BJ (cell line): ENCODE measurements around the gene ENTR1. TPM values are rescaled to one million over a fixed set of nuclear protein-coding genes. Genes with fewer than 3 reads are reported as not detected.
A peak's percentile ranks its signal among the peaks of the same experiment; 100 is the strongest.

Source experiments
- CTCF ChIA-PET: fragments of 350-600 bp; formaldehyde crosslinking; extraction: SDS; loops from one replicate; lab custom pipeline; 2021; ENCODE audit warnings: antibody characterized with exemption, inconsistent platforms; lab: Yijun Ruan, JAX
- POLR2A ChIA-PET: fragments of 300-600 bp; sonication (Branson Sonifier 250); formaldehyde crosslinking; extraction: SDS; loops from one replicate; lab custom pipeline; 2021; ENCODE audit warnings: antibody characterized with exemption; lab: Charles Lee
- DNase-seq: peaks from one replicate; pipeline ENCODE4 v3.0.0-alpha.2; 2011; ENCODE audit warnings: low read depth
- H3K27me3 ChIP-seq: 2 replicates; pipeline ENCODE4 v1.6.0; 2011; ENCODE audit warnings: low read length; ENCODE audit not compliant: control insufficient read depth, insufficient read depth
- H3K36me3 ChIP-seq: 2 replicates; pipeline ENCODE4 v1.5.1; 2011; ENCODE audit warnings: low read length; ENCODE audit not compliant: control insufficient read depth, insufficient read depth
- H3K4me3 ChIP-seq: 2 replicates; pipeline ENCODE4 v1.5.1; 2011; ENCODE audit warnings: low read depth, mild to moderate bottlenecking, control low read depth, low read length
- CTCF ChIP-seq: IDR thresholded peaks from 2 replicates; pipeline ENCODE4 v1.5.1; 2011; ENCODE audit warnings: low read depth, mild to moderate bottlenecking, control low read depth, inconsistent platforms, low read length, moderate library complexity; ENCODE audit not compliant: insufficient read depth
- polyA plus RNA-seq: library from polyadenylated mRNA; depleted of rRNA; stranded (reverse); fragments of >200 nt; gene quantifications from 2 replicates; pipeline ENCODE4 v1.2.3, GENCODE V29; 2011

Gene ENTR1
- polyA plus RNA-seq, 1 experiment: 28.0 TPM

GRCh38 chr9:136373300-136374182 is 36.9 kb downstream of the ENTR1 start, which contains the start of gene CARD9:
TSS of gene CARD9 (minus strand) at chr9:136373669. CDS start at chr9:136372078, 1,591 bp downstream.
- no peaks in the 10 kb centered on the region for H3K27me3 ChIP-seq
- POLR2A ChIA-PET: no interaction called here
- TF ChIP-seq CTCF: no peak
- no peak for DNase-seq
- CTCF ChIA-PET: interaction anchor here (0.9 to 5.4 kb wide), 7 partner anchors 8 to 66 kb away, joined by 3 to 30 read pairs (median 5); partner anchors contain the start of genes DNLZ and INPP5E
- peaks cover 20% of the 10 kb centered on the region for H3K36me3 ChIP-seq
- peak within 1 kb of the TSS; percentile 35 for H3K4me3 ChIP-seq

DNA sequence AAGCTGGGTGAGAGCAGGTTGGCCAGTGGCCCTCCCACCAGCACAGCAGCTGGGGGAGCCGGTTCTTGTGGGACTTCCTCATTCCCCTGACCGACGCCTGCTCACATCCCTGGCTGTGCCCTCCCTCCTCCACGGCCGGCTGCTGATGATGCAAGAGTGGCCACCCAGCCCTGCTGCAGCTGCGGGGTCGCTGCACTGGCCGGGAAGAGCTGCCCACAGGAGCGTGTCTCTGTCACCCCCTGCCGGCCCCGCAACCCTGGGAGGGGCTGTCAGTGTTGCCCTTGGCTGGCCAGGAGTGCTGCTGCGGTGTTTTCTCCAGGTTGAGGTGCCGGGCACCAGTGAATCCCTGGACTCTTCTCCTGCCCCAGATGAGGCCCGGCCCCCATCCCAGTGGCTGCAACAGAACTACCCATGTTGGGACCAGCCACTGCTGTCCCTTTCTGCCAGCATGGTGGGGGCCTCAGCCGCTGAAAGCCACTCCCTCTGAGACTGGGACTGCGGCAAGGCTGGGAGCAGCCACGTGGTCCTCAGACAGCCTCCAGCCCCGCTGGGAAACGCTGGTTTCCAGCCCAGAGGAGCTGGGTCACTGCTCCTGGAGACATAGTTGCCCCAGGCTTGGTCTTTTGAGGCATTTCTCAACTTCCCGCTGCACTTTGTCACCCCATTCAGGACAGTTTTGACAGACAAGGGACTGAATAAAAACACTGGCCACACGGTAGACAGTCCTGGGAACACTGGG is 37.7 kb downstream of the ENTR1 start:
- POLR2A ChIA-PET: no interaction called here
- Histone ChIP-seq H3K27me3 (no peaks in the 10 kb centered on the region), H3K4me3 (peak overlapping the region; percentile 35), H3K36me3 (peaks cover 20% of the 10 kb centered on the region)
- CTCF ChIA-PET: interaction anchor here (0.7 to 5.4 kb wide), 10 partner anchors 9 to 67 kb away, joined by 3 to 30 read pairs (median 4); partner anchors contain the start of genes DNLZ and INPP5E
- peak; percentile 39 for DNase-seq
- TF ChIP-seq CTCF: peak; percentile 49

GRCh38 chr9:136372006-136372405 is 38.4 kb downstream of the ENTR1 start:
- peak overlapping the region; percentile 35 for H3K4me3 ChIP-seq
- ChIA-PET CTCF (interaction anchor here (0.7 to 5.4 kb wide), 8 partner anchors 9 to 68 kb away, joined by 3 to 30 read pairs (median 4); partner anchors contain the start of genes DNLZ and INPP5E), POLR2A (no interaction called here)
- H3K36me3 ChIP-seq: peaks cover 20% of the 10 kb centered on the region
- no peak for DNase-seq
- TF ChIP-seq CTCF: no peak
- no peaks in the 10 kb centered on the region for H3K27me3 ChIP-seq

DNA sequence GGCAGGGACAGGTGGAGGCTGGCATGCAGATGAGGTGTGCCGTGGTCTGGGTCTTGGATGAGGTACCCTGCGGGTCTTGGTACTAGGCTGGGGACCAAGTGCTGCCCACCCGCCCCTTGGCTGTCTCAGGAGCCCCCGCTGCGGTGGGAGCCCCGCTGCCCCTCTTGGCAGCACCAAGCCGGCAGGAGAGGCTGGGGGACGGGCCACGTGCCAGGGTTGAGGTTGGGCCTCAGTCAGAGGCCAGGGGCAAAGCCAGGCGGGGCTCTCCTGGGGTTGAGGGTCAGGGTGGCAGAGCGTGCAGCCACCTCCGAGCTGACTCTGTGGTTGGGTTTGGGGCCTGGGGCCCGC is 38.9 kb downstream of the ENTR1 start:
- TF ChIP-seq CTCF: no peak
- no peak overlapping the region for H3K4me3 ChIP-seq
- no peaks in the 10 kb centered on the region for H3K27me3 ChIP-seq
- H3K36me3 ChIP-seq: peaks cover 22% of the 10 kb centered on the region
- ChIA-PET CTCF (interaction anchor here (1.1 to 5.4 kb wide), 3 partner anchors 9 to 59 kb away, joined by 4 to 30 read pairs (median 20); partner anchors contain the start of gene DNLZ), POLR2A (no interaction called here)
- no peak for DNase-seq
